ENCODE measurements around the gene SERTAD2.

SERTAD2 gene

DNA sequence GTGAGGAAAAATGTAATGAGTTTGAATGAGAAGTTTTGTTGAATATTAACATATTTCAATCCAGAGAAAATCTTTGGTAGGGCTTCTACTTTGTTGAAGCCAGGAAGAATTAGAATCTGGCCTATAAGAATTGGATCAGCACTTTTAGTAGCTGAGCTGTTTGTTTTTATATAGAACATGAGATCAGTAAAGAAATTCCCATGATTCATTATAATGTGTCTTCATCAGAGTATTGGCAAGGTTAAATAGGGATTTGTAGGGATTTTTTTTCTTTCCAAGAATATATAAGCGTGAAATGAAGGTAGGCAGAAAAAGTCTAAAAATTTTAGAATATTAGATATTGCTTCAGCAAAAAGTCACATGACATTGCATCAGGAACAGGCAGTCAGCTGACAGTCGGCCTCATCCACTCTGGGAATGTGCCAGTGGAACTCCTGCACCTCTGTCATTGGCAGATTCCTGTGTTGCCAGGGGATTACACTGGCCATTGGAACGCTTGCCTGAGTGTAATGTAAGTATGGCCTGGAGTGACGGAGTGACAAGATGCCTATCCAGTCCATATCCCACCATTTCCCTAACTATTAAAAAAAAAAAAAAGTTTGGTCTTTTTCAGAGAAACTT, 60.6 kb downstream of the SERTAD2 start:
- no peak overlapping the region for H3K27ac ChIP-seq
- TF ChIP-seq, protein P1, sequence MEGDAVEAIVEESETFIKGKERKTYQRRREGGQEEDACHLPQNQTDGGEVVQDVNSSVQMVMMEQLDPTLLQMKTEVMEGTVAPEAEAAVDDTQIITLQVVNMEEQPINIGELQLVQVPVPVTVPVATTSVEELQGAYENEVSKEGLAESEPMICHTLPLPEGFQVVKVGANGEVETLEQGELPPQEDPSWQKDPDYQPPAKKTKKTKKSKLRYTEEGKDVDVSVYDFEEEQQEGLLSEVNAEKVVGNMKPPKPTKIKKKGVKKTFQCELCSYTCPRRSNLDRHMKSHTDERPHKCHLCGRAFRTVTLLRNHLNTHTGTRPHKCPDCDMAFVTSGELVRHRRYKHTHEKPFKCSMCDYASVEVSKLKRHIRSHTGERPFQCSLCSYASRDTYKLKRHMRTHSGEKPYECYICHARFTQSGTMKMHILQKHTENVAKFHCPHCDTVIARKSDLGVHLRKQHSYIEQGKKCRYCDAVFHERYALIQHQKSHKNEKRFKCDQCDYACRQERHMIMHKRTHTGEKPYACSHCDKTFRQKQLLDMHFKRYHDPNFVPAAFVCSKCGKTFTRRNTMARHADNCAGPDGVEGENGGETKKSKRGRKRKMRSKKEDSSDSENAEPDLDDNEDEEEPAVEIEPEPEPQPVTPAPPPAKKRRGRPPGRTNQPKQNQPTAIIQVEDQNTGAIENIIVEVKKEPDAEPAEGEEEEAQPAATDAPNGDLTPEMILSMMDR (IDR thresholded peaks at IDR 0.05): no peak
- H3K4me3 ChIP-seq: no peak overlapping the region
- no peak for DNase-seq (ENCODE audit: low spot score)

DNA sequence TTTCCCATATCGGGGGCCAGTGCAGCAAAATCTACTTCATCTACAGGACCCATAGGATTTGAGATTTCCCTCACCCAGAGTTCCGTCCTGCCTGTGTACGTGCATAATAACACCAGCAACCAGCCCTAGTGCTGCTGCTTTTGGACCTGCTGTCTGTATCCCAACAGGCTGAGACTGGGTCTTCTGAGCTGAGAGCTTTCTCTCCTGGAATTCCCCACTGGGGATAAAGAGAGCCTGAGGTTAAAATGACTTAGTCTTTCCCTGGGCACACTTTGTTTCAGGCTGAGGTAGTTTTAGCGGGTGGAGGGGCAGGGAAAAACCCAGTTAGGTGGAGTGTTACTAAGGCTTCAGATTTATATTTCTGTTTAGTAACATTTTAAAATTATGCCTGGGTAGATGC, 62.5 kb downstream of the SERTAD2 start:
- Histone ChIP-seq H3K27ac (no peak overlapping the region), H3K4me3 (no peak overlapping the region)
- DNase-seq (ENCODE audit: low spot score): no peak
- TF ChIP-seq, protein P1 (IDR thresholded peaks at IDR 0.05): no peak

DNA sequence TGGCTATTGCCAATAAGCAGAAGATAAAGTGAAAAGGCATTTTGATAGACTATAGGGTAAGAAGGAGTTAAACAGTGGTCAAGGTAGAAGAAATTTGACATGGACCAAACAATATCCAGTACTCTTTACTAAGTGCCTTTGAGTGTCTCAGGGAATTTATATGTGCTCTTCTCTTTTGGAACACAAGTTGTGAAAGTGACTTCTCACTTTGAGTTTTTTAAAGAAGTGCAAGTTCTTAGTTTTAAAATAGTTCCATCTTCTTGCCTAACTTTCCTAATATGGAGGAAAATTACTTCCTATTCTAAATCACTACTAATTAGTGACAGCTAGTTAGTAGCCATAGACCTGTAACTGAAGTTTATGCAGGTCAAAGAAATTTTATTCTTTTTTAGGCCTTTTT, 66.2 kb downstream of the SERTAD2 start:
- TF ChIP-seq, protein P1 (IDR thresholded peaks at IDR 0.05): no peak
- no peak overlapping the region for H3K27ac ChIP-seq
- no peak for DNase-seq (ENCODE audit: low spot score)
- H3K4me3 ChIP-seq: no peak overlapping the region

DNA sequence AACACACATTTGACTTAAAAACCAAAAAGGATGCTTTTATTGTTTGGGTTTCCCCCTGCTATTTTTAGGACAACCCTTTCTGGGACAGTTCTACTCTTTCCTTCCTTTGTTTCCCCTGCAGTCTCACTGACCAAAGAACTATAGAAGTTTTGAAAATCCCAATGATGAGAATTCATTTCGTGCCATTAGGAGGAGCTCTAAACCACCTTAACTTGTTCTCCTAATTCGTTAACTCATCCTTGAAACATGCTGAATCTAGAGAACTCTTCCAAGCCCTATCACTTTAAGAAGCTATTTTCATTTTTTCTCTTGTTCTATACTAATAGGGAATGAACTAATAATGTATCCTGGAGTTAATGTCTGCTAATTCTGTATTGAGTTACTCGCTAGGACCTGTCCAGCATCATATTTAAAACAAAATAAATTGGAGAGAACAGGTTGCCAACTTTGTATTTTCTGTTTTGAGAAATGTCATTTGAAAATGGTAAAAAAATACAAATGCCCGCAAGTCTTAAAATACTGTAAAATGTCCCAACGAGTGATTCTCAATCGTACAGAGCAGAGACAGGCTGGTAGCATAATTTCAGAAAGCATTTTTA, 66.7 kb downstream of the SERTAD2 start:
- TF ChIP-seq, protein P1 (IDR thresholded peaks at IDR 0.05): peak; percentile 42
- Histone ChIP-seq H3K27ac (no peak overlapping the region), H3K4me3 (no peak overlapping the region)
- DNase-seq (ENCODE audit: low spot score): no peak

DNA sequence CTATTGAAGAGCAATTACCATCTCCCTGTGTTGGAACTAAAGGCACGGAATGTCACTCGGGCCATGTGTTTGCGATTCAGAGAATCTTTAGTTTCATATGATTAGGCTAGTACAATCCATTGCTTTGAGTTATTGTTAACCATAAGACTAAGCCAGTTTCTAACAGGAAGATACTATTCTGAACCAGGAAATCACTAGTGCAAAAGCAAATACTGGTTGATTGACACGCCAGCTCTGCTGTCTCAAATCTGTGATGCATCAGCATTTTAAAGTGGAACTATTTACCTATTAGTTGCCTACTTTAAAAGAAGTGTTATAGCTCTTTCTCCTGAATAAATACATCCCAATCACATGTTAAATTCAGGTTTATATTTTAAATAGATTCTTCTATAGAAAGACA, 67.7 kb downstream of the SERTAD2 start:
- H3K4me3 ChIP-seq: no peak overlapping the region
- TF ChIP-seq, protein P1 (IDR thresholded peaks at IDR 0.05): no peak
- no peak for DNase-seq (ENCODE audit: low spot score)
- H3K27ac ChIP-seq: no peak overlapping the region

DNA sequence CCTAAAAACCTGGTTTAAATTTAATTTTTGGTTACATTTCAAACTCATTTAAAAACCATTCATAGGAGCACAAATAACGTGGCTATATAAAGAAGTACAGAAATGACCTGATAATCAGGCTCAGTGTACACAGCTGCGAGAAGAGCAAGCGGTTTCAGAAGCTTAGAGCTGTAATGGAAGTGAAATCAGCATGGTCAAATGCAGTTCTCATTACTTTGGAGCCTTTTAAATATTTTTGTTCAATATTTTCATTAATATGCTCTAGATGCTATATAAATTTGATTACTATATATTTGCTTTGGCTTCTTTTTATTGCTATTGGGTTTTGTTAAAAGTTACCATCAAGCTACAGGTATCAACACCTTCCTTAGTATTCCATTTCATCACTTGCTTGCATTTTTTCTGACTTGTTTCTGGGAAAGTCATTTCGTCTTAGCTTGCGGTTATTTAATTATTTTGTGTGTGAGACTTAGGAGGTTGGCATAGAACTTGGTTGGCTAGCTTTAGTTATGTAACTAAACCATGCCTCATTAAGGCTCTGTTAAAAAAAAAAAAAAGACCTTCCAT, 70.9 kb downstream of the SERTAD2 start:
- no peak overlapping the region for H3K4me3 ChIP-seq
- no peak overlapping the region for H3K27ac ChIP-seq
- TF ChIP-seq, protein P1 (IDR thresholded peaks at IDR 0.05): no peak
- no peak for DNase-seq (ENCODE audit: low spot score)

Data from coronary artery (tissue), 2 donors.